ENCODE measurements around the gene HOXB6.

GRCh38 chr17:48551596-48552465 lies 53.0 kb downstream of the HOXB6 start:
- no peak for TF ChIP-seq CTCF (IDR thresholded peaks at IDR 0.05; ENCODE audit: low read depth, low read length, missing input control)
- no peak for TF ChIP-seq RAD21 (IDR thresholded peaks at IDR 0.05)
- no peak for TF ChIP-seq TAF1 (conservative IDR thresholded peaks at IDR 0.05)
- no peak for TF ChIP-seq ATF3 (IDR thresholded peaks at IDR 0.05)
- TF ChIP-seq SP1 (IDR thresholded peaks at IDR 0.05): no peak
- TF ChIP-seq ZBTB33 (IDR thresholded peaks at IDR 0.05): no peak
- TF ChIP-seq MAX (IDR thresholded peaks at IDR 0.05): no peak
- no peak for TF ChIP-seq EGR1 (IDR thresholded peaks at IDR 0.05; ENCODE audit: low read depth in 2 of 2)
- no peak for TF ChIP-seq FOXA1 (IDR thresholded peaks at IDR 0.05)
- TF ChIP-seq YY1 (IDR thresholded peaks at IDR 0.05): no peak
- TF ChIP-seq GABPA (IDR thresholded peaks at IDR 0.05 in 1 of 2, conservative IDR thresholded peaks at IDR 0.05 in 1 of 2): no peak
- no peak for TF ChIP-seq REST (IDR thresholded peaks at IDR 0.05)
- no peak for TF ChIP-seq HNF4A (conservative IDR thresholded peaks at IDR 0.05)
- TF ChIP-seq RXRA (IDR thresholded peaks at IDR 0.05): no peak
